DND-41 (cell line): Measurements from ENCODE around the gene LARP1B.

Experiments
- ATAC-seq: fragments of 200-7000 bp; cut with Tn5 transposase; 3 replicates; pipeline ENCODE4 v1.9.1; 2021; ENCODE audit warnings: low read depth; ENCODE audit not compliant: insufficient read depth
- DNase-seq: peaks from one replicate; pipeline ENCODE4 v3.0.0-alpha.2; 2020
- H2AFZ ChIP-seq: 2 replicates; pipeline ENCODE4 v1.6.0; 2012; ENCODE audit warnings: low read depth, low read length
- H3K27ac ChIP-seq: 2 replicates; pipeline ENCODE4 v1.5.1; 2012; ENCODE audit warnings: low read length, inconsistent platforms
- H3K27me3 ChIP-seq: fragments of 200-600 bp; sonication (generic); 2 replicates; pipeline ENCODE4 v1.6.0; 2012; ENCODE audit warnings: low read length, mild to moderate bottlenecking, inconsistent platforms; ENCODE audit not compliant: insufficient read depth, poor library complexity
- H3K36me3 ChIP-seq: 2 replicates; pipeline ENCODE4 v1.5.1; 2012; ENCODE audit warnings: low read length, inconsistent platforms; ENCODE audit not compliant: insufficient read depth
- H3K4me1 ChIP-seq: 2 replicates; pipeline ENCODE4 v1.5.1; 2012; ENCODE audit warnings: mild to moderate bottlenecking, low read length; ENCODE audit not compliant: insufficient read depth
- H3K4me2 ChIP-seq: 2 replicates; pipeline ENCODE4 v1.6.0; 2012; ENCODE audit warnings: mild to moderate bottlenecking, moderate library complexity, low read length, inconsistent platforms; ENCODE audit not compliant: insufficient read depth
- H3K4me3 ChIP-seq, 2 experiments: fragments of 200-600 bp in 1 of 2; shearing (Covaris generic) in 1 of 2; 2 replicates each; pipeline ENCODE4 v1.5.1; 2012 to 2016; ENCODE audit warnings: inconsistent platforms in 2 of 2, low read length in 2 of 2, mild to moderate bottlenecking in 2 of 2, low read depth in 1 of 2, moderate library complexity in 1 of 2
- H3K79me2 ChIP-seq: 2 replicates; pipeline ENCODE4 v1.6.0; 2012; ENCODE audit warnings: low read length, inconsistent platforms; ENCODE audit not compliant: insufficient read depth
- H3K9ac ChIP-seq: 2 replicates; pipeline ENCODE4 v1.6.0; 2012; ENCODE audit warnings: low read depth, mild to moderate bottlenecking, inconsistent platforms, low read length, moderate library complexity
- H3K9me3 ChIP-seq: 2 replicates; pipeline ENCODE4 v1.5.1; 2012; ENCODE audit warnings: low read length, moderate library complexity, mild to moderate bottlenecking, inconsistent platforms; ENCODE audit not compliant: insufficient read depth, severe bottlenecking
- H4K20me1 ChIP-seq: 2 replicates; pipeline ENCODE4 v1.6.0; 2012; ENCODE audit warnings: low read length; ENCODE audit not compliant: insufficient read depth
- CTCF ChIP-seq: IDR thresholded peaks from 2 replicates; pipeline ENCODE4 v1.5.1; 2012; ENCODE audit warnings: borderline replicate concordance, low read length, moderate library complexity, mild to moderate bottlenecking; ENCODE audit not compliant: poor library complexity, severe bottlenecking; ENCODE audit errors: extremely low read depth
- EZH2 ChIP-seq: IDR thresholded peaks from 3 replicates; pipeline ENCODE4 v1.6.1; 2012; ENCODE audit warnings: borderline replicate concordance, low read depth, mild to moderate bottlenecking, moderate library complexity, low read length, inconsistent platforms; ENCODE audit not compliant: severe bottlenecking

Gene LARP1B

GRCh38 chr4:128161138-128161537, 100.0 kb downstream of the LARP1B start:
- TF ChIP-seq CTCF (no peak), EZH2 (no peak)
- H4K20me1 ChIP-seq = no peaks in the 10 kb centered on the region
- H3K4me2 ChIP-seq = no peak overlapping the region
- no peak overlapping the region for H3K9ac ChIP-seq
- peaks cover 5% of the 10 kb centered on the region for H3K9me3 ChIP-seq
- no peak overlapping the region for H3K4me3 ChIP-seq
- H3K4me1 ChIP-seq = no peaks in the 10 kb centered on the region
- DNase-seq (no peak), ATAC-seq (no peak)
- peaks cover 4% of the 10 kb centered on the region; the same call in 1 of the 2 replicates for H3K36me3 ChIP-seq
- H3K27ac ChIP-seq = no peak overlapping the region
- H3K79me2 ChIP-seq = no peaks in the 10 kb centered on the region
- H3K27me3 ChIP-seq = no peaks in the 10 kb centered on the region
- no peak overlapping the region for H2AFZ ChIP-seq

GRCh38 chr4:128162434-128162833, 101.3 kb downstream of the LARP1B start:
- Histone ChIP-seq H3K27me3 (no peaks in the 10 kb centered on the region), H3K4me1 (no peaks in the 10 kb centered on the region), H3K4me3 (no peak overlapping the region), H4K20me1 (no peaks in the 10 kb centered on the region), H3K9me3 (no peaks in the 10 kb centered on the region), H3K9ac (no peak overlapping the region), H2AFZ (no peak overlapping the region), H3K4me2 (no peak overlapping the region), H3K79me2 (no peaks in the 10 kb centered on the region), H3K27ac (no peak overlapping the region), H3K36me3 (no peaks in the 10 kb centered on the region)
- no peak for TF ChIP-seq CTCF
- TF ChIP-seq EZH2 = no peak
- ATAC-seq = no peak
- DNase-seq = no peak

- no peak for DNase-seq
- H4K20me1 ChIP-seq = no peaks in the 10 kb centered on the region
- no peaks in the 10 kb centered on the region for H3K9me3 ChIP-seq
- H3K4me1 ChIP-seq = no peaks in the 10 kb centered on the region
- no peaks in the 10 kb centered on the region for H3K36me3 ChIP-seq
- ATAC-seq = no peak
- no peak overlapping the region for H2AFZ ChIP-seq
- no peaks in the 10 kb centered on the region for H3K79me2 ChIP-seq
- no peak overlapping the region for H3K4me2 ChIP-seq
- TF ChIP-seq EZH2 (no peak), CTCF (no peak)
- H3K4me3 ChIP-seq = no peak overlapping the region
- no peak overlapping the region for H3K9ac ChIP-seq
- no peak overlapping the region for H3K27ac ChIP-seq
- no peaks in the 10 kb centered on the region for H3K27me3 ChIP-seq
These were observed 102.3 kb downstream of the LARP1B start for GRCh38 chr4:128163177-128164117.
